K562 (cell line): ENCODE results near the gene DNAI1. TPM values are rescaled to one million over a fixed set of nuclear protein-coding genes. Genes with fewer than 3 reads are reported as not detected.

Experiments
- ATAC-seq: fragments of 200-7000 bp; cut with Tn5 transposase; 3 replicates; pipeline ENCODE4 v1.9.1; 2020; ENCODE audit warnings: moderate library complexity
- BruUV-seq: library from RNA; stranded (reverse); fragments of 400-500 nt; replicated peaks from 2 replicates; lab custom pipeline; 2021; lab: Mats Ljungman, UMichigan
- CTCF ChIA-PET: fragments of 300-600 bp; formaldehyde crosslinking; extraction: SDS; loops from one replicate; lab custom pipeline; 2021; ENCODE audit warnings: low intra/inter-chr PET ratio; lab: Yijun Ruan, JAX
- POLR2A ChIA-PET: fragments of 300-600, 350-650 bp; sonication (Branson Sonifier 250); formaldehyde crosslinking; extraction: SDS; loops from one replicate; lab custom pipeline; 2021; ENCODE audit warnings: antibody characterized with exemption, inconsistent platforms; lab: Yijun Ruan, JAX
- DNase-seq, 4 experiments: peaks; one replicate each; pipeline versions ENCODE4 v3.0.0 to v3.0.0-alpha.2; 2011 to 2018; ENCODE audit warnings: low spot score in 3 of 4, mixed read lengths in 3 of 4; ENCODE audit errors: extremely low read depth in 1 of 4
- FAIRE-seq: peaks from 2 replicates; lab custom pipeline; 2011; peaks lifted over from hg19 to GRCh38; lab: Jason Lieb, UNC
- H2AFZ ChIP-seq: 2 replicates; pipeline ENCODE4 v1.6.0; 2011; ENCODE audit warnings: low read depth, low read length, control low read depth, inconsistent platforms
- H3K27ac ChIP-seq: fragments of 200-600 bp; 3 replicates; pipeline ENCODE4 v1.8.0; 2011; ENCODE audit warnings: low read depth, mild to moderate bottlenecking, control low read depth, inconsistent platforms, low read length, moderate library complexity, mixed read lengths; ENCODE audit errors: extremely low read depth
- H3K27me3 ChIP-seq, 2 experiments: fragments of 300-600 bp in 1 of 2; 2 replicates in 1 of 2; 3 replicates in 1 of 2; pipeline versions ENCODE4 v1.6.0 to v1.8.0; 2011; ENCODE audit warnings: inconsistent platforms in 2 of 2, low read length in 2 of 2, mild to moderate bottlenecking in 1 of 2, mixed read lengths in 1 of 2, moderate library complexity in 1 of 2; ENCODE audit not compliant: control insufficient read depth in 2 of 2, insufficient read depth in 2 of 2
- H3K36me3 ChIP-seq: fragments of 300-600 bp; 3 replicates; pipeline ENCODE4 v1.8.0; 2011; ENCODE audit warnings: mild to moderate bottlenecking, low read length, inconsistent platforms; ENCODE audit not compliant: control insufficient read depth, insufficient read depth
- H3K4me1 ChIP-seq, 2 experiments: fragments of 200-600 bp in 1 of 2; replicated peaks in 1 of 2; 2 replicates in 1 of 2; 3 replicates in 1 of 2; pipeline versions ENCODE4 v1.5.1 to v1.8.0; 2011; ENCODE audit warnings: inconsistent platforms in 2 of 2, low read length in 2 of 2, mild to moderate bottlenecking in 1 of 2, mixed read lengths in 1 of 2, moderate library complexity in 1 of 2; ENCODE audit not compliant: control insufficient read depth in 2 of 2, insufficient read depth in 2 of 2
- H3K4me2 ChIP-seq: 2 replicates; pipeline ENCODE4 v1.6.1; 2011; ENCODE audit warnings: low read length, control low read depth, inconsistent platforms, mixed read lengths; ENCODE audit not compliant: insufficient read depth
- H3K4me3 ChIP-seq: fragments of 200-600 bp; sonication (generic), shearing (Covaris generic); 2 replicates; pipeline ENCODE4 v1.5.1; 2016; ENCODE audit warnings: control low read depth, inconsistent platforms
- H3K79me2 ChIP-seq: fragments of 200-600 bp; 3 replicates; pipeline ENCODE4 v1.8.0; 2011; ENCODE audit warnings: low read length, inconsistent platforms; ENCODE audit not compliant: control insufficient read depth, insufficient read depth
- H3K9ac ChIP-seq, 2 experiments: 2 replicates each; pipeline versions ENCODE4 v1.6.0 to v1.6.1; 2011; ENCODE audit warnings: low read depth in 2 of 2, low read length in 2 of 2, control low read depth in 1 of 2, inconsistent platforms in 1 of 2, mild to moderate bottlenecking in 1 of 2, mixed read lengths in 1 of 2; ENCODE audit not compliant: insufficient read depth in 1 of 2
- H3K9me1 ChIP-seq: one replicate; pipeline ENCODE4 v1.6.0; 2011; ENCODE audit warnings: inconsistent platforms, mild to moderate bottlenecking, low read length, moderate library complexity; ENCODE audit not compliant: control insufficient read depth, insufficient read depth
- H3K9me3 ChIP-seq: replicated peaks from 2 replicates; pipeline ENCODE4 v1.5.1; 2011; ENCODE audit warnings: low read depth, low read length, inconsistent platforms; ENCODE audit not compliant: control insufficient read depth, insufficient read depth
- H4K20me1 ChIP-seq: replicated peaks from 2 replicates; pipeline ENCODE4 v1.6.1; 2011; ENCODE audit warnings: low read length, inconsistent platforms, mixed read lengths; ENCODE audit not compliant: control insufficient read depth, insufficient read depth
- ATF1 ChIP-seq, 2 experiments: fragments of 450-650 bp in 1 of 2; IDR thresholded peaks; 2 replicates each; pipeline ENCODE4 v1.6.1; 2016; ENCODE audit warnings: missing compliant biosample characterization in 1 of 2, missing genetic modification characterization in 1 of 2
- BACH1 ChIP-seq: fragments of 200-800 bp; sonication (Bioruptor generic); IDR thresholded peaks from 2 replicates; pipeline ENCODE4 v1.6.1; 2016; ENCODE audit warnings: missing genetic modification characterization, missing compliant biosample characterization
- CREB1 ChIP-seq, 2 experiments: sonication (generic) in 1 of 2; formaldehyde crosslinking in 1 of 2; IDR thresholded peaks; 2 replicates each; pipeline versions ENCODE4 v1.6.1 to v1.8.0; 2012 to 2022; ENCODE audit warnings: inconsistent platforms in 1 of 2, mild to moderate bottlenecking in 1 of 2, missing genetic modification reagents in 1 of 2, moderate library complexity in 1 of 2
- SIN3B ChIP-seq: fragments of 450-650 bp; IDR thresholded peaks from 2 replicates; pipeline ENCODE4 v1.6.1; 2017; ENCODE audit warnings: low read depth, mild to moderate bottlenecking, moderate library complexity
- SNRNP70 ChIP-seq: fragments of 200-400 bp; formaldehyde crosslinking; optimal IDR thresholded peaks from 2 replicates; pipeline ENCODE3; 2017; ENCODE audit warnings: low read depth, low read length
- SRSF1 ChIP-seq: fragments of 200-400 bp; formaldehyde crosslinking; IDR thresholded peaks from 2 replicates; pipeline ENCODE4 v1.6.1; 2017; ENCODE audit warnings: mild to moderate bottlenecking, low read depth, low read length, moderate library complexity
- TEAD4 ChIP-seq, 2 experiments: sonication (generic) in 1 of 2; formaldehyde crosslinking in 1 of 2; IDR thresholded peaks; 2 replicates each; pipeline versions ENCODE4 v1.6.1 to v1.8.0; 2012 to 2022; ENCODE audit warnings: borderline replicate concordance in 1 of 2, inconsistent platforms in 1 of 2, low read length in 1 of 2, mild to moderate bottlenecking in 1 of 2, missing genetic modification reagents in 1 of 2
- ZNF586 ChIP-seq: fragments of 450-650 bp; formaldehyde crosslinking; conservative IDR thresholded peaks from 2 replicates; pipeline ENCODE4 v1.4.0; 2020; ENCODE audit warnings: mild to moderate bottlenecking, moderate library complexity
- WGBS: fragments of 100-300 bp; shearing (Covaris generic); methylation state at CpG from one replicate; pipeline ENCODE4 v1.1.6; 2016; ENCODE audit warnings: low coverage, mixed read lengths; ENCODE audit not compliant: insufficient coverage; ENCODE audit errors: missing lambda C conversion rate; 5-methylcytosine and 5-hydroxymethylcytosine counted together
- in situ Hi-C: fragments of 300-500 bp; cut with MboI; formaldehyde crosslinking; loops from 4 replicates; pipeline ENCODE4 v1.15.0; 2018; ENCODE audit warnings: inconsistent platforms, mixed read lengths
- intact Hi-C: fragments of 100-400 bp; cut with micrococcal nuclease; formaldehyde crosslinking; loops from 2 replicates; pipeline ENCODE4 v1.14.2; 2022
- polyA plus RNA-seq, 8 experiments: library from polyadenylated mRNA; depleted of rRNA in 4 of 8; stranded (reverse) in 5 of 8; unstranded in 3 of 8; fragments of >200 nt; fragmentation: Nextera tagmentation in 2 of 8; fragmentation: Illumina TruSeq in 1 of 8; extraction: Ambion mirVana in 2 of 8; extraction: Trizol in 1 of 8; gene quantifications; 2 replicates each; pipeline versions ENCODE4 v1.2.1 to v1.2.3, GENCODE V29; 2011 to 2014; ENCODE audit warnings: inconsistent platforms in 1 of 8, missing spikeins in 1 of 8
- total RNA-seq, 7 experiments: library from RNA; depleted of rRNA in 6 of 7; stranded (reverse); fragments of >200 nt in 6 of 7; fragmentation: Illumina TruSeq in 2 of 7; extraction: Trizol in 2 of 7; gene quantifications; 2 replicates each; pipeline versions ENCODE4 v1.2.1 to v1.2.3, GENCODE V29; 2011 to 2021; ENCODE audit warnings: low replicate concordance in 1 of 7
- TF ChIP-seq, protein P1 (sequence below): fragments of 450-650 bp; formaldehyde crosslinking; IDR thresholded peaks from 2 replicates; pipeline ENCODE4 v1.4.0; 2020; ENCODE audit warnings: mild to moderate bottlenecking

DNAI1 gene
- total and polyA plus RNA-seq, 9 of the 15 experiments (the other 6 are each of a cell fraction or from before 2014, with no cell fraction given): 0.01 to 0.17 (median 0.04) TPM; not detected in 6

DNA sequence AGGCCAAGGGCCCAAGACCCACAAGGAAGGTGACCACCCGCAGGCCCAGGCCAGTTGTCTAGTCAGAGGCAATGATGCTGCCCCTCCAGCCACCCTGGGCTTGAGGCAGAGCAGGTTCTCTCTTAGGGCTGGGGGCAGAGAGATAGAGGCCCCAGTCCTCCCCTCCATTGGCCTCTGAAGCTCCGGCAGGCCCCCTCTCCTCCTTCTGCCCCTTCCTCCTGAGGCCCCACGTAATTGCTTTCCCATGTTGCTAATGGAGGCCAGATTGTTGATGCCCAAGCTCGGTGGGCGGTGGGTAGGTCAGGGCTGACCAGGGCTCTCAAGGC lies 90.8 kb downstream of the DNAI1 start:
- BruUV-seq: no TSS peak
- Histone ChIP-seq H3K27me3 (peaks cover 0 to 35% of the 10 kb centered on the region in 2 experiments; a peak in 3 of 5 replicates), H3K27ac (no peak overlapping the region), H3K36me3 (no peaks in the 10 kb centered on the region), H2AFZ (no peak overlapping the region), H3K9ac (no peak overlapping the region), H3K4me2 (no peak overlapping the region), H3K9me1 (no peaks in the 10 kb centered on the region), H3K4me3 (no peak overlapping the region), H3K9me3 (no peaks in the 10 kb centered on the region), H4K20me1 (peaks cover 9% of the 10 kb centered on the region; the same call in 1 of the 2 replicates), H3K4me1 (no peaks in the 10 kb centered on the region), H3K79me2 (no peaks in the 10 kb centered on the region)
- ChIA-PET POLR2A (no interaction called here), CTCF (interaction anchor here (1.2 to 1.6 kb wide), 2 partner anchors 42 to 53 kb away, joined by 3 to 8 read pairs; no protein-coding TSS in a partner anchor)
- DNase-seq (no peak), ATAC-seq (no peak), FAIRE-seq (no peak)
- intact Hi-C loops: no loop called here
- TF ChIP-seq BACH1 (tag) (no peak), TEAD4 (IDR thresholded peaks at IDR 0.05; ENCODE audit: low read length) (no peak), TEAD4 (CRISPR knock-in tag; IDR thresholded peaks at IDR 0.05; ENCODE audit: borderline replicate concordance) (no peak), ZNF586 (CRISPR knock-in tag) (no peak), SNRNP70 (no peak), SIN3B (no peak), ATF1 (CRISPR knock-in tag; IDR thresholded peaks at IDR 0.05) (no peak), ATF1 (tag; IDR thresholded peaks at IDR 0.05) (no peak), SRSF1 (no peak), CREB1 (IDR thresholded peaks at IDR 0.05) (no peak), CREB1 (CRISPR knock-in tag; IDR thresholded peaks at IDR 0.05) (no peak)
- TF ChIP-seq, protein P1, sequence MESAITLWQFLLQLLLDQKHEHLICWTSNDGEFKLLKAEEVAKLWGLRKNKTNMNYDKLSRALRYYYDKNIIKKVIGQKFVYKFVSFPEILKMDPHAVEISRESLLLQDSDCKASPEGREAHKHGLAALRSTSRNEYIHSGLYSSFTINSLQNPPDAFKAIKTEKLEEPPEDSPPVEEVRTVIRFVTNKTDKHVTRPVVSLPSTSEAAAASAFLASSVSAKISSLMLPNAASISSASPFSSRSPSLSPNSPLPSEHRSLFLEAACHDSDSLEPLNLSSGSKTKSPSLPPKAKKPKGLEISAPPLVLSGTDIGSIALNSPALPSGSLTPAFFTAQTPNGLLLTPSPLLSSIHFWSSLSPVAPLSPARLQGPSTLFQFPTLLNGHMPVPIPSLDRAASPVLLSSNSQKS (CRISPR knock-in tag): no peak
- 0% methylated on average over 3 of the region's 5 CpGs for WGBS
- in situ Hi-C loops: no loop called here
